ENCODE measurements around the gene PGM1.

PGM1 gene

DNA sequence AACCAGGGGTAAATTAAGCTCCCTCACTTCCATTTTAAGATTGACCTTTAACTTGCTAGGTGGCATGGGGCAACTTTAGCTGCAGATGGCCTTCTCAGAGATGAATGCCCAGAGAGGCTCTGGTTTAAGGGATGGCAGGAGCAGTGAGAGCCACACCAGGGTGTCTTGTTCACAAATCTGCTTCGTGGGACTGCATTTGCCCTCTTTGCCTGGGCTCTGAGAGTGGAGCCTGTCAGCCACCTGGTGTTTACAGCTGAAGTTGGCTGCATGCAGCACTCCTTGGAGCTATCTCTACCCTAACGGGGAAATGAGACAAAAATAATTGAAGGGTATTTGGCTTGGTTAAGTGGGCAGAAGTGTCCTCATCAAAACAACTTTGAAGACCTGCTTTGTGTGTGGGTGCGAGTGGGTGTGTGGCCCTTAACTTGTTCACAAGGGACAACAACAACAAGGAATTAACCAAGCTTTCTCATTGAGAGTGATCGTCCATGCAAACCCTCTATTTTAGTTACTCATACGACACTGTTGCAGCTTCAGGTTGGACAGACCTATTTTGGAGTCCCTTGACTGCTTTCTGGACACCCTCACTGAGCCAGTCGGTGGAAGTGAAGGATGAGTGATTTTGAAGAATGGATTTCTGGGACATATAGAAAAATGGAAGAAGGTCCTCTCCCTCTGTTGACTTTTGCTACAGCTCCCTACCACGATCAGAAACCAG lies 29.8 kb downstream of the PGM1 start:
- no peak for DNase-seq (ENCODE audit: extremely low spot score)
- POLR2A ChIA-PET: no interaction called here
- CTCF ChIA-PET: interaction anchor here (0.9 to 1.9 kb wide), 10 partner anchors 9 to 622 kb away, joined by 3 to 8 read pairs (median 3); no protein-coding TSS in a partner anchor
- TF ChIP-seq CTCF (IDR thresholded peaks at IDR 0.05; ENCODE audit: control extremely low read depth, extremely low read depth, low read depth, missing control alignments): no peak

- TF ChIP-seq CTCF (IDR thresholded peaks at IDR 0.05; ENCODE audit: control extremely low read depth, extremely low read depth, low read depth, missing control alignments): no peak
- no peak for DNase-seq (ENCODE audit: extremely low spot score)
- ChIA-PET CTCF (interaction anchor here (1.0 to 1.9 kb wide), 6 partner anchors 12 to 621 kb away, joined by 3 to 8 read pairs (median 3); no protein-coding TSS in a partner anchor), POLR2A (no interaction called here)
These were observed 30.7 kb downstream of the PGM1 start for GRCh38 chr1:63623952-63624351.

DNA sequence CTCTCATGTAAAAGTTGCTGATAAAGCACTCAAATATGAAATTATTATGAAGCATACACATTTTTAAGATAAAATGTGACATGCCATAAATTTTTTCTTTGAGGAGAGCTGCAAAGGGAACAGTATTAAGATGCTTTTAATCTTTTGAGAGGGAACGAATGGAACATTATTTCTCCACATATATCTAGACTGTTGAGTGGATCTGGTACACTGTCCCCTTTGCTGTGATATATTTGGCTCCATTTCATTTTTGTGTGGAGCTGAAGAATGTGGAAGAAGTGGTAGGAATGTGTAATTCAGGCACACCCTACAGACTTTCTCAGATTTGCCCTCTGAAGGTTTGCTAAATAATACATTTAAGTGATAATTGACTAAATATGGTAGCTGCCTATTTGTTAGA lies 31.7 kb downstream of the PGM1 start:
- TF ChIP-seq CTCF (IDR thresholded peaks at IDR 0.05; ENCODE audit: control extremely low read depth, extremely low read depth, low read depth, missing control alignments): no peak
- POLR2A ChIA-PET: no interaction called here
- no peak for DNase-seq (ENCODE audit: extremely low spot score)
- CTCF ChIA-PET: interaction anchor here (1.4 to 1.8 kb wide), 2 partner anchors 8 to 513 kb away, joined by 3 to 6 read pairs; no protein-coding TSS in a partner anchor

DNA sequence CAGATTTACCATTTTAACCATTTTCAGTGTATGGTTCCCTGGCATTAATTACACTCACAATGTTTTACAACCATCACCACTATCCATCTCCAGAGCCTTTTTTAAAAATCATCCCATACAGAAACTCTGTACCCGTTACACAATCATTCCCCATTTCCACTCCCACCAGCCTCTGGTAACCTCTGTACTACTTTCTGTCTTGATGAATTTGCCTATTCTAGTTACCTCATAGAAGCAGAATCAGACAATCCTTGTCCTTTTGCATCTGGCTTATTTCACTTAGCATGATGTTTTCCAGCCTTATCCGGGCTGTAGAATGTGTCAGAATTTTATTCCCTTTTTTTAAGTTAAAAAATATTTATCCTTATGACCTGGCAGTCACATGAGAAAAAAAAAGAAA lies 33.0 kb downstream of the PGM1 start:
- ChIA-PET CTCF (interaction anchor here (1.8 kb wide), 1 partner anchor 10 kb away, joined by 6 read pairs; no protein-coding TSS in a partner anchor), POLR2A (no interaction called here)
- DNase-seq (ENCODE audit: extremely low spot score): no peak
- no peak for TF ChIP-seq CTCF (IDR thresholded peaks at IDR 0.05; ENCODE audit: control extremely low read depth, extremely low read depth, low read depth, missing control alignments)

DNA sequence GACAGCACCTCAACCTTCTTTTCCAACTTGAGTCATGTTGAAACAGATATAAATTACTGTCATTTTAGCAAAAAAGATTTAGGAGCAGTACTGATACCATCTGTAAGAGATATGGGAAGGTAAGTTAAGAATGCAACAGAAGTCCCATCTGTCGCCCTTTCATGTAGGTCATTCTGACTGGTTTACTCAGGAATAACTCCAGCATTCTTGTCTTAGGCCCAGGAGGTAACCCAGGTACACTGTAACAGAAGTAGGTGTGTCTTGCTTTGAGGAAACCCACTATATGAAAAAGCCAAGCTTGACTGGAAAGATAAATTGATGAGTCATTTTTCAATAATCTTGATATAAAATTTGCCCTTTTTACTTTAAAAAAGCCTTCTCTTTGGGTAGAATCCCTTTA lies 35.4 kb downstream of the PGM1 start:
- ChIA-PET POLR2A (no interaction called here), CTCF (interaction anchor here (1.0 to 1.5 kb wide), 2 partner anchors 12 to 274 kb away, joined by 3 read pairs; no protein-coding TSS in a partner anchor)
- DNase-seq (ENCODE audit: extremely low spot score): no peak
- no peak for TF ChIP-seq CTCF (IDR thresholded peaks at IDR 0.05; ENCODE audit: control extremely low read depth, extremely low read depth, low read depth, missing control alignments)

DNA sequence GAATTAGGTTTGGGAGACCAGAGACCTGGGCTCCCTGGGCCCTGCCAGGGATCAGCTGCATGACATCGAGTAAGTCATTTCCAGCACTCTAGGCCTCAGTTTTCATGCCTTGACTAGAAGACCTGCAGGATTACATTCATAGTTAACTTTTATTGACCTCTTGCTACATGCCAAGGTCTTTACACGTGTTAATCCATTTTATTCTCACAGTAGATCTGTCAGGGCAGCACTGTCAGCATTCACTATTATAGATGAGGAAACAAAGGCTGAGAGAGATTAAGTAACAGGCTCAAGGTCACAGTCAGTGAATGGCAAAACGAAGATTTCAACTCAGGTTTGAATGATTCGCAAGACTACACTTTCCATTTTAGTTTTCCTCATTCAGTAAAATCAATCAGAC lies 37.0 kb downstream of the PGM1 start:
- POLR2A ChIA-PET: no interaction called here

More for the DNA sequence above, 37.0 kb downstream of the PGM1 start:
- no peak for DNase-seq (ENCODE audit: extremely low spot score)
- CTCF ChIA-PET: interaction anchor here (1.5 kb wide), 1 partner anchor 13 kb away, joined by 3 read pairs; no protein-coding TSS in a partner anchor
- no peak for TF ChIP-seq CTCF (IDR thresholded peaks at IDR 0.05; ENCODE audit: control extremely low read depth, extremely low read depth, low read depth, missing control alignments)

Data from GM10248 (cell line).